Mesangial cell (primary cell): ENCODE measurements around the gene HPGDS. TPM values are rescaled to one million over a fixed set of nuclear protein-coding genes. Genes with fewer than 3 reads are reported as not detected.

Source experiments
- total RNA-seq: library from RNA; depleted of rRNA; stranded (reverse); fragments of >200 nt; gene quantifications from 2 replicates; pipeline ENCODE4 v1.2.3, GENCODE V29; 2015

HPGDS gene
- total RNA-seq, result not detected in 2 replicates

GRCh38 chr4:94342694-94343093 lies at the start of gene HPGDS:
TSS of gene HPGDS (minus strand) at chr4:94342836. CDS start at chr4:94334629, 8,207 bp downstream.

Other genes with a start within 250 kb of the HPGDS start
- 13.6 and 14.7 TPM in 2 replicates for gene SMARCAD1, start 135.0 kb downstream of the HPGDS start, total RNA-seq
- 79.0 and 83.0 TPM in 2 replicates for gene PDLIM5, start 109.1 kb upstream of the HPGDS start, total RNA-seq